GM06990 (cell line): ENCODE measurements around the gene TOR1A.

ENCODE experiments used
- DNase-seq: peaks from one replicate; pipeline ENCODE4 v3.0.0-alpha.2; 2011; ENCODE audit not compliant: insufficient read length; ENCODE audit errors: extremely low read depth
- H3K27me3 ChIP-seq: replicated peaks from 2 replicates; pipeline ENCODE4 v1.6.0; 2011; ENCODE audit warnings: low read length; ENCODE audit not compliant: control insufficient read depth, insufficient read depth
- H3K36me3 ChIP-seq: 2 replicates; pipeline ENCODE4 v1.5.1; 2011; ENCODE audit warnings: low read length; ENCODE audit not compliant: control insufficient read depth, insufficient read depth
- H3K4me3 ChIP-seq: replicated peaks from 2 replicates; pipeline ENCODE4 v1.5.1; 2011; ENCODE audit warnings: low read depth, mild to moderate bottlenecking, control low read depth, low read length
- CTCF ChIP-seq: IDR thresholded peaks from 2 replicates; pipeline ENCODE4 v1.5.1; 2011; ENCODE audit warnings: low read length, control low read depth, mild to moderate bottlenecking, inconsistent platforms; ENCODE audit not compliant: insufficient read depth, poor library complexity, severe bottlenecking

Gene TOR1A

GRCh38 chr9:129823935-129824601 is at the start of gene TOR1A:
TOR1A (minus strand) TSS chr9:129824136; CDS start chr9:129824085, 51 bp downstream.
- H3K36me3 ChIP-seq, result peaks cover 6% of the 10 kb centered on the region

GRCh38 chr9:129871046-129871445 is 47.1 kb upstream of the TOR1A start:
- peaks cover 7% of the 10 kb centered on the region for H3K36me3 ChIP-seq
- no peaks in the 10 kb centered on the region for H3K27me3 ChIP-seq
- DNase-seq, result no peak
- H3K4me3 ChIP-seq, result no peak overlapping the region
- TF ChIP-seq CTCF, result no peak

More at GRCh38 chr9:129823935-129824601, at the start of gene TOR1A:
- DNase-seq, result peak; percentile 91
- Histone ChIP-seq H3K27me3 (no peaks in the 10 kb centered on the region), H3K4me3 (peak within 1 kb of the TSS; percentile 85)
- no peak for TF ChIP-seq CTCF

GRCh38 chr9:129869585-129870501 is 45.9 kb upstream of the TOR1A start:
- TF ChIP-seq CTCF, result no peak
- peaks cover 7% of the 10 kb centered on the region for H3K36me3 ChIP-seq

GRCh38 chr9:129868872-129869486 is 45.0 kb upstream of the TOR1A start:
- peaks cover 7% of the 10 kb centered on the region for H3K36me3 ChIP-seq
- DNase-seq, result peak; percentile 68
- H3K27me3 ChIP-seq, result no peaks in the 10 kb centered on the region
- no peak overlapping the region for H3K4me3 ChIP-seq
- TF ChIP-seq CTCF, result no peak

More at GRCh38 chr9:129869585-129870501, 45.9 kb upstream of the TOR1A start:
- Histone ChIP-seq H3K27me3 (no peaks in the 10 kb centered on the region), H3K4me3 (no peak overlapping the region)
- DNase-seq, result no peak

- peak; percentile 25 for DNase-seq
- Histone ChIP-seq H3K4me3 (no peak overlapping the region), H3K36me3 (peaks cover 7% of the 10 kb centered on the region), H3K27me3 (no peaks in the 10 kb centered on the region)
- TF ChIP-seq CTCF, result no peak
These were observed 44.3 kb upstream of the TOR1A start for GRCh38 chr9:129868023-129868871.
